ENCODE data around the gene CNPY1. TPM values are rescaled to one million over a fixed set of nuclear protein-coding genes. Genes with fewer than 3 reads are reported as not detected.

The CNPY1 gene
- total and polyA plus RNA-seq, 2 donors (not counting 1 experiment from before 2014, with no cell fraction given) = not detected

GRCh38 chr7:155484483-155485399 is 61.6 kb downstream of the CNPY1 start:
- H3K79me2 ChIP-seq (ENCODE audit: control insufficient read depth, insufficient read depth, low read length) = no peaks in the 10 kb centered on the region
- no peak overlapping the region for H3K27ac ChIP-seq (ENCODE audit: insufficient read depth, low read length)
- no peaks in the 10 kb centered on the region for H3K27me3 ChIP-seq (ENCODE audit: control insufficient read depth, insufficient read depth, low read length)
- H3K9me3 ChIP-seq (ENCODE audit: control insufficient read depth, insufficient read depth, low read depth, low read length) = no peaks in the 10 kb centered on the region
- no peak for TF ChIP-seq EZH2 (IDR thresholded peaks at IDR 0.05; ENCODE audit: low read length, missing control alignments)
- no peak for TF ChIP-seq CTCF (conservative IDR thresholded peaks at IDR 0.05 in 1 of 2, IDR thresholded peaks at IDR 0.05 in 1 of 2; ENCODE audit: low read depth in 1 of 2, low read length in 2 of 2)
- no peak overlapping the region for H3K9ac ChIP-seq (ENCODE audit: insufficient read depth, low read length)
- no peak overlapping the region for H3K4me3 ChIP-seq (replicated peaks in 1 of 4; ENCODE audit: control extremely low read depth in 1 of 4, insufficient read depth in 1 of 4, low read depth in 3 of 4, low read length in 4 of 4)
- H3K4me2 ChIP-seq (ENCODE audit: extremely low read depth, insufficient read depth, low read length) = no peak overlapping the region
- H3K4me1 ChIP-seq (ENCODE audit: control insufficient read depth, extremely low read depth, insufficient read depth, low read length) = no peaks in the 10 kb centered on the region
- no peak overlapping the region for H2AFZ ChIP-seq (ENCODE audit: low read length)
- H3K36me3 ChIP-seq (ENCODE audit: control insufficient read depth, insufficient read depth, low read length) = no peaks in the 10 kb centered on the region
- H4K20me1 ChIP-seq (ENCODE audit: control insufficient read depth, extremely low read depth, insufficient read depth, low read length) = no peaks in the 10 kb centered on the region
- no peak for DNase-seq (ENCODE audit: low read depth in 2 of 2)

- Histone ChIP-seq H3K79me2 (ENCODE audit: control insufficient read depth, insufficient read depth, low read length) (no peaks in the 10 kb centered on the region), H3K4me1 (ENCODE audit: control insufficient read depth, extremely low read depth, insufficient read depth, low read length) (no peaks in the 10 kb centered on the region), H4K20me1 (ENCODE audit: control insufficient read depth, extremely low read depth, insufficient read depth, low read length) (no peaks in the 10 kb centered on the region), H3K4me2 (ENCODE audit: extremely low read depth, insufficient read depth, low read length) (no peak overlapping the region), H3K27ac (ENCODE audit: insufficient read depth, low read length) (no peak overlapping the region), H3K4me3 (replicated peaks in 1 of 4; ENCODE audit: control extremely low read depth in 1 of 4, insufficient read depth in 1 of 4, low read depth in 3 of 4, low read length in 4 of 4) (no peak overlapping the region), H2AFZ (ENCODE audit: low read length) (no peak overlapping the region), H3K9ac (ENCODE audit: insufficient read depth, low read length) (no peak overlapping the region), H3K27me3 (ENCODE audit: control insufficient read depth, insufficient read depth, low read length) (no peaks in the 10 kb centered on the region), H3K36me3 (ENCODE audit: control insufficient read depth, insufficient read depth, low read length) (no peaks in the 10 kb centered on the region), H3K9me3 (ENCODE audit: control insufficient read depth, insufficient read depth, low read depth, low read length) (no peaks in the 10 kb centered on the region)
- DNase-seq (ENCODE audit: low read depth in 2 of 2) = no peak
- no peak for TF ChIP-seq EZH2 (IDR thresholded peaks at IDR 0.05; ENCODE audit: low read length, missing control alignments)
- TF ChIP-seq CTCF (conservative IDR thresholded peaks at IDR 0.05 in 1 of 2, IDR thresholded peaks at IDR 0.05 in 1 of 2; ENCODE audit: low read depth in 1 of 2, low read length in 2 of 2) = no peak
Observed at GRCh38 chr7:155483868-155484325, 62.5 kb downstream of the CNPY1 start.

- H3K4me1 ChIP-seq (ENCODE audit: control insufficient read depth, extremely low read depth, insufficient read depth, low read length) = no peaks in the 10 kb centered on the region
- no peak for TF ChIP-seq EZH2 (IDR thresholded peaks at IDR 0.05; ENCODE audit: low read length, missing control alignments)
- TF ChIP-seq CTCF (conservative IDR thresholded peaks at IDR 0.05 in 1 of 2, IDR thresholded peaks at IDR 0.05 in 1 of 2; ENCODE audit: low read depth in 1 of 2, low read length in 2 of 2) = no peak
- H3K27ac ChIP-seq (ENCODE audit: insufficient read depth, low read length) = no peak overlapping the region
- H3K27me3 ChIP-seq (ENCODE audit: control insufficient read depth, insufficient read depth, low read length) = no peaks in the 10 kb centered on the region
- H2AFZ ChIP-seq (ENCODE audit: low read length) = no peak overlapping the region
- no peak overlapping the region for H3K4me2 ChIP-seq (ENCODE audit: extremely low read depth, insufficient read depth, low read length)
- H3K36me3 ChIP-seq (ENCODE audit: control insufficient read depth, insufficient read depth, low read length) = no peaks in the 10 kb centered on the region
- DNase-seq (ENCODE audit: low read depth in 2 of 2) = no peak
- H3K9ac ChIP-seq (ENCODE audit: insufficient read depth, low read length) = no peak overlapping the region
- no peaks in the 10 kb centered on the region for H3K9me3 ChIP-seq (ENCODE audit: control insufficient read depth, insufficient read depth, low read depth, low read length)
- no peaks in the 10 kb centered on the region for H4K20me1 ChIP-seq (ENCODE audit: control insufficient read depth, extremely low read depth, insufficient read depth, low read length)
- no peak overlapping the region for H3K4me3 ChIP-seq (replicated peaks in 1 of 4; ENCODE audit: control extremely low read depth in 1 of 4, insufficient read depth in 1 of 4, low read depth in 3 of 4, low read length in 4 of 4)
- H3K79me2 ChIP-seq (ENCODE audit: control insufficient read depth, insufficient read depth, low read length) = no peaks in the 10 kb centered on the region
Observed at GRCh38 chr7:155483245-155483644, 63.1 kb downstream of the CNPY1 start.

Data from fibroblast of lung (primary cell).